NCI-H2081 treated with DMSO at 0.1 percent for 48 hours (cell line): Measurements from ENCODE around the gene KXD1.
"Not testable (repeated sequence)": the region's sequence is repeated elsewhere in the genome, so short reads cannot be mapped to it uniquely, and the experiment has no call there.

Experiments used
- DNase-seq: peaks from one replicate; lab custom pipeline; 2025; lab: John Stamatoyannopoulos, UW

Gene KXD1

GRCh38 chr19:18580311-18580710 lies 22.6 kb downstream of the KXD1 start:
- no peak for DNase-seq

GRCh38 chr19:18586306-18586705 lies 28.6 kb downstream of the KXD1 start:
- DNase-seq = no peak

GRCh38 chr19:18587561-18587960 lies 29.9 kb downstream of the KXD1 start:
- DNase-seq = no peak

- no peak for DNase-seq
These were observed 30.4 kb downstream of the KXD1 start for GRCh38 chr19:18587962-18588610.

GRCh38 chr19:18588611-18589379 lies 31.1 kb downstream of the KXD1 start, which contains the start of gene REX1BD:
Gene REX1BD (plus strand): TSS chr19:18588798. CDS start chr19:18588802, 4 bp downstream.
- no peak for DNase-seq

- no peak for DNase-seq
These were observed 32.0 kb downstream of the KXD1 start for GRCh38 chr19:18589380-18590272.

GRCh38 chr19:18590273-18591272 lies 32.9 kb downstream of the KXD1 start:
- DNase-seq = no peak

GRCh38 chr19:18591735-18592385 lies 34.2 kb downstream of the KXD1 start:
- no peak for DNase-seq

- DNase-seq = not testable (repeated sequence)
These were observed 35.1 kb downstream of the KXD1 start for GRCh38 chr19:18592732-18593131.

- DNase-seq = no peak
These were observed 35.9 kb downstream of the KXD1 start for GRCh38 chr19:18593367-18594095.

- no peak for DNase-seq
These were observed 36.6 kb downstream of the KXD1 start for GRCh38 chr19:18594096-18594823.

- DNase-seq = no peak
These were observed 37.2 kb downstream of the KXD1 start for GRCh38 chr19:18594824-18595373.

- DNase-seq = no peak
These were observed 37.8 kb downstream of the KXD1 start for GRCh38 chr19:18595475-18595874.

GRCh38 chr19:18596752-18597157 lies 39.1 kb downstream of the KXD1 start:
- DNase-seq = no peak

GRCh38 chr19:18597809-18598660 lies 40.4 kb downstream of the KXD1 start:
- DNase-seq = no peak

GRCh38 chr19:18599485-18599884 lies 41.8 kb downstream of the KXD1 start:
- no peak for DNase-seq

GRCh38 chr19:18600692-18601397 lies 43.2 kb downstream of the KXD1 start:
- DNase-seq = not testable (repeated sequence)
